ENCODE measurements around the gene RDH11. TPM values are rescaled to one million over a fixed set of nuclear protein-coding genes. Genes with fewer than 3 reads are reported as not detected.

The RDH11 gene
- total RNA-seq, 4 donors from 2014 or later, result 19.1 to 90.1 (median 39.0) TPM

DNA sequence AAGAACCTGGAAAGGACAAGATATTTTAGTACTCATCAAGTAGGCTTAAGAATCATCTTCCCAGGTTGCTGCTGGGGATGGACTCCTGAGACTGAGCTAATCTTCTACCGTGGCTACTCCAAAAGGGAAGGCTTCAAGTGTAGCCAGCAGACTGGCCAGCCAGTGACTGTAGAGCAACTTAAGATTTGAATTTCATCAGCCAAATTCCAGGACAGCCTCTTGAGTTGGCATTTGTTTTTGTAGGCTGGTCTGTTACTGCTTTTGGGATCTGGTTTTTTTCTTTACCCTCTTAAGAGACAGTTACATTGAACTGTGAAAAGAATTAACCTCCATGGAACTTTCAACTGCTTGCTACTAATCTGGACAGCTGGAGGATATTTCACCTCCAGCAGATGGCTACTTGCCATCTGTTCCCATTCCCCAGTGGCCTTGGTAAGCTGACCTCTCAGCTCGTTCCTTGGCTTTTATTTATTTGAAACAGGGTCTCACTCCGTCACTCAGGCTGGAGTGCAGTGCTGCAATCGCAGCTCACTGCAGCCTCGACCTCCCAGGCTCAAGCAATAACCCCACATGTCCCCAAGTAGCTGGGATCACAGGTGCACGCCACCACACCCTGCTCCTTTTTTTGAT, 41.8 kb downstream of the RDH11 start:
- H3K9me3 ChIP-seq, result no peaks in the 10 kb centered on the region
- TF ChIP-seq POLR2A (IDR thresholded peaks at IDR 0.05), result no peak
- TF ChIP-seq, protein P1, sequence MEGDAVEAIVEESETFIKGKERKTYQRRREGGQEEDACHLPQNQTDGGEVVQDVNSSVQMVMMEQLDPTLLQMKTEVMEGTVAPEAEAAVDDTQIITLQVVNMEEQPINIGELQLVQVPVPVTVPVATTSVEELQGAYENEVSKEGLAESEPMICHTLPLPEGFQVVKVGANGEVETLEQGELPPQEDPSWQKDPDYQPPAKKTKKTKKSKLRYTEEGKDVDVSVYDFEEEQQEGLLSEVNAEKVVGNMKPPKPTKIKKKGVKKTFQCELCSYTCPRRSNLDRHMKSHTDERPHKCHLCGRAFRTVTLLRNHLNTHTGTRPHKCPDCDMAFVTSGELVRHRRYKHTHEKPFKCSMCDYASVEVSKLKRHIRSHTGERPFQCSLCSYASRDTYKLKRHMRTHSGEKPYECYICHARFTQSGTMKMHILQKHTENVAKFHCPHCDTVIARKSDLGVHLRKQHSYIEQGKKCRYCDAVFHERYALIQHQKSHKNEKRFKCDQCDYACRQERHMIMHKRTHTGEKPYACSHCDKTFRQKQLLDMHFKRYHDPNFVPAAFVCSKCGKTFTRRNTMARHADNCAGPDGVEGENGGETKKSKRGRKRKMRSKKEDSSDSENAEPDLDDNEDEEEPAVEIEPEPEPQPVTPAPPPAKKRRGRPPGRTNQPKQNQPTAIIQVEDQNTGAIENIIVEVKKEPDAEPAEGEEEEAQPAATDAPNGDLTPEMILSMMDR (IDR thresholded peaks at IDR 0.05), result no peak
- no peak overlapping the region for H3K4me3 ChIP-seq
- intact Hi-C loops (cut with DNase I; ENCODE audit: low total_unique reads), result no loop called here
- DNase-seq, result no peak
- H3K4me1 ChIP-seq, result no peaks in the 10 kb centered on the region
- no peak overlapping the region for H3K27ac ChIP-seq
- no peaks in the 10 kb centered on the region for H3K36me3 ChIP-seq
- H3K27me3 ChIP-seq, result no peaks in the 10 kb centered on the region

DNA sequence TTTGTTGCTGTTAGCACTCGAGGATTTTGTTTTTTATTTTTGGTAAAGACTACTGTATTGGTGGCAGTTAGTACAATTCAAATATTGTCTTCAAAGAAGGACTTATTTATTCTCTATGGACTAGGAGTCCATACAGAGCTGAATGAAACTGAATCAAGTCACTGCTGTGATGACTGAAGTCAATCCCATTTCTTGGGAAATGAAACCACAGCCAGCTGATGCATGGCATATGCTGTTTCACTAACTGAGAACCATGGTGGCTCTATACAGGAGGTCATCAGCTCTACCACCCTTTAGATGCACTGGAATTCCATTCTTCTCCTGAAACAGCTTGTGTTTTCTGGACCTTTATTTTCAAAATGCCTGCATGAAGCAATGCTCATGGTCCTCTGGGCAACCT, 43.4 kb downstream of the RDH11 start:
- TF ChIP-seq, protein P1 (IDR thresholded peaks at IDR 0.05), result no peak
- no peak for TF ChIP-seq POLR2A (IDR thresholded peaks at IDR 0.05)
- no peaks in the 10 kb centered on the region for H3K36me3 ChIP-seq
- intact Hi-C loops (cut with DNase I; ENCODE audit: low total_unique reads), result no loop called here

DNA sequence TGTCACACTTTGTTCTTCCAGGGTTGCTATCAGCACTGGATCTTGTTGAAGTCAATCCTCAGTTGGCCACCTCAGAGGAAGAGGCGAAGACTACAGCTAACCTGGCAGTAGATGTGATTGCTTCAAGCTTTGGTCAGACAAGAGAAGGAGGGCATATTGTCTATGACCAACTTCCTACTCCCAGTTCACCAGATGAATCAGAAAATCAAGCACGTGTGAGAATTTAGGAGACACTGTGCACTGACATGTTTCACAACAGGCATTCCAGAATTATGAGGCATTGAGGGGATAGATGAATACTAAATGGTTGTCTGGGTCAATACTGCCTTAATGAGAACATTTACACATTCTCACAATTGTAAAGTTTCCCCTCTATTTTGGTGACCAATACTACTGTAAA, 44.9 kb downstream of the RDH11 start:
- no peak overlapping the region for H3K27ac ChIP-seq
- intact Hi-C loops (cut with DNase I; ENCODE audit: low total_unique reads), result no loop called here
- no peaks in the 10 kb centered on the region for H3K36me3 ChIP-seq
- no peaks in the 10 kb centered on the region for H3K9me3 ChIP-seq
- no peak overlapping the region for H3K4me3 ChIP-seq
- H3K4me1 ChIP-seq, result no peaks in the 10 kb centered on the region
- TF ChIP-seq, protein P1 (IDR thresholded peaks at IDR 0.05), result no peak
- TF ChIP-seq POLR2A (IDR thresholded peaks at IDR 0.05), result no peak
- no peak for DNase-seq
- H3K27me3 ChIP-seq, result no peaks in the 10 kb centered on the region

More for the DNA sequence above, 43.4 kb downstream of the RDH11 start:
- Histone ChIP-seq H3K4me1 (no peaks in the 10 kb centered on the region), H3K9me3 (no peaks in the 10 kb centered on the region), H3K4me3 (no peak overlapping the region), H3K27me3 (no peaks in the 10 kb centered on the region), H3K27ac (no peak overlapping the region)
- no peak for DNase-seq

DNA sequence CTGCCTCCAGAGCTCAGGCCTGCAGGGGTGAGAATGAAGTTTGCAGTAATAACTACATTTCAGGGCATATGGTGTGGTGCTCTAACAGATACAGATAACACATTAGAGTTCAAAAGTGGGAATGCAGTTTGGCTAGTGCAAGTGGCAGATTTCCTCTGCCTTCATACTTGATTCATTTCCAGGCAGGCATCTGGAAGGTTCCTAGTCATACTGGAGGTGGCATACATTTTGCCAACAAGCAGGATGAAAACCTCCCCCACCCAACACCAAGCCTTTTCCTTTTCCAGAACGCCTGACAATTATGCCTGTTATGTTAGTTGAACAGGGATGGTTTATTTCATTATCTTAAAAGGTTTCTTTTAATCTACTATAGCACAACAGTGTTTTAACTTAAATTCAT, 45.4 kb downstream of the RDH11 start:
- Histone ChIP-seq H3K36me3 (no peaks in the 10 kb centered on the region), H3K9me3 (no peaks in the 10 kb centered on the region), H3K27me3 (no peaks in the 10 kb centered on the region), H3K27ac (no peak overlapping the region), H3K4me3 (no peak overlapping the region), H3K4me1 (no peaks in the 10 kb centered on the region)
- TF ChIP-seq, protein P1 (IDR thresholded peaks at IDR 0.05), result no peak
- no peak for TF ChIP-seq POLR2A (IDR thresholded peaks at IDR 0.05)
- intact Hi-C loops (cut with DNase I; ENCODE audit: low total_unique reads), result no loop called here
- DNase-seq, result no peak

DNA sequence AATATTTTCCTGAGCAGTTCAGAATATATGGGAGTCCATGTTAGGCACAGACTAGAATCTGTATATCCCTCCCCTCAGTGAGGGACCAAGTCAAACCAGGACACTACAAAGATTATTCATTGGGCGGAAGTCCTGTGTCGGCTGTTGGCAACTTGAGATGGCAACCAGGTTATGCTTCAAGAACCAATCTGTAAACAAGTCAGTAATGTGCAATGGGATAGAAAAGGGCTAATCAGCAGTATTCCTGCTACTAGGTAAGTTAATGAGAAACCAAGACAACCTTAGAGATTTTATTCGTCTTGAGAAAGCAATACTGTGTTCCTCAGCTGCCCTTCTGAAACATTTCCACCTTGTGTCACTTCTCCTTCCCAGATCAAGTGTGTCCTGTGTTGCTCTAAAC, 49.4 kb downstream of the RDH11 start:
- intact Hi-C loops (cut with DNase I; ENCODE audit: low total_unique reads), result no loop called here
- DNase-seq, result no peak
- no peak for TF ChIP-seq POLR2A (IDR thresholded peaks at IDR 0.05)
- TF ChIP-seq, protein P1 (IDR thresholded peaks at IDR 0.05), result no peak
- no peak overlapping the region for H3K27ac ChIP-seq
- no peaks in the 10 kb centered on the region for H3K27me3 ChIP-seq
- no peaks in the 10 kb centered on the region for H3K9me3 ChIP-seq
- H3K4me1 ChIP-seq, result no peaks in the 10 kb centered on the region
- H3K4me3 ChIP-seq, result no peak overlapping the region
- H3K36me3 ChIP-seq, result no peaks in the 10 kb centered on the region
